ENCODE results near the gene PLCD4.

The PLCD4 gene

DNA sequence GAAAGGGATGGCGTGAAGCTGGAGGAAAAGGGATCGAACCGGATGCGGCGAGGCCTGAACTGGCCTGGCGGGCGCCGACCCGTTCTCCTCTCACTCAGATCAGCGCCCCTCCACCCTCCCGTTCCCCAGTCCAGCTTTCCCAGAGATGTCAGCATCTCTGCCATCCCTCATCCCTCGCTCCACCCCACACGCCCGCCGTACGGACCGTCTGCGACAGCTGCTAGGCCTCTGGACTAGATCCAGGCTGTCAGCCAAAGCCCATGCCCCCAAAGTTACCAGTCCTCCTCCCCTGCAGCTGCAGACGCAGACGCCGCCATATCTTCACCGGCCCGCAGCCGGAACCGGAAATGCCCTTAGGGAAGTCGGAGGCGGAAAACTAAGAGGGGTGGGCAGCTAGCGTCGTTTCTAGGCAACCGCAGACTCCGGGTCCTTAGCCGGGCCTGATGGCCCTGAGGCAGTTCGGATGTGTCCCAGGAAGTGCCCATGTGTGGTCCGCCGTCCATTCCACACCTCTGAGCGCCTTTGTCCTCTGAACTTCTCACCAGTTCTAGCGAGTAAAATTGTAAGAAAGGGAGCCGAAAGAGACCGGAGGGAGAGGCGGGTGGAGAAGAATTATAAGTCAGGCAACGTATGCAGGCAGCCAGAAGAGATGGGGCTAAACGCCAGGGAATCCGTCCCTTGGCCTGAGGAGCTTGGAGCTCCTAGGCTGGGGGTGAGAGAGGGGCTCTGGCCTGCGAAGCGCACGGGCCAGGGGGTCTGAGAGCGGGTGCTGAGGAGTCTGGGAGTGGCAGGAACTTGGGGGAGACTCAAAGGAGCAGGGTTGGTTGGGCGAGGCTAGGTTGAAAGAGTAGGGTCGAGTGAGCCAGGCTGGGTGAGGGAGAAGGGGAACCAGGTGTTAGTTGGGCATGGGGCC, 64.2 kb downstream of the PLCD4 start, which contains the start of the genes RNF25 and STK36:
RNF25 (minus strand) TSS at position 349 of the 913 bp plus-strand sequence; CDS start at position 317, 32 bp downstream.
STK36 (plus strand) TSS at position 433 of the 913 bp plus-strand sequence. CDS start 744 bp downstream, outside the sequence.
- peak; percentile 71 to 78 for DNase-seq

DNA sequence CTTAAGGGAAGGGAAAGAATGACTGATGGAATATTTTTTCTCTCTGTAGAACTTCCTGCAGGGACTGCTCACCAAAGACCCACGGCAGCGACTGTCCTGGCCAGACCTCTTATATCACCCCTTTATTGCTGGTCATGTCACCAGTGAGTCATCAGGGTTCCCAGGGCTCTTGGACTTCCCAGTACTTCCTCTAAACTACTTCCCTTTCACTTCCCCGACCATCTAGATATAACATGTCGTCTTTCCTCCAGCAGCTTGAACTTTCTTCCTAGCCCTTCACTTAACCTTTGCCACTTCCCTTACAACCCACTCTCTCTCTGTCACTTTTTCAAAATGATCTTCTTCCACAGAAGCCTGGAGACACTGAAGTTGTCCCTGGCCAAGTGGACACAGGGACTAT, 71.4 kb downstream of the PLCD4 start:
- no peak for DNase-seq

DNA sequence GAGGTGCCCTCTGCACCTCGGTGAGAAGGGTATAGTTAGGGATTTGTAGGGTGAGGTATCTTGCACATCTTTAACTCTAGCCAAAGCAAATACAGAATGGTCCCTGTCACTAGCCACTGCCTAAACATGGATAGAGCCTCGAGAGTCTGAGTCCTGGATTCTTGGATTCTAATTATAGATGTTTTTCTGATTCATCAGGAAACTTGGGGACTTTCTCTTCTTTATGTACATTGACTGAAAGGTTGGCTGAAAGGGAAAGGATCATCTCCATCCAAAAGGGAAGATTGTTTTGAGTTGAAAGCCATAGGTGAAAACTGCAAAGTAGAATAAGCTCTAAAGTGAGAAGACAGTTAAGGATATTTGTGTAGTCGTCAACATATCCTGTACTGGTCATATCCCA, 72.4 kb downstream of the PLCD4 start:
- no peak for DNase-seq

All from Kasumi-1 (cell line).